GM19455 (cell line): Measurements from ENCODE around the gene RAI14.
"Not testable (repeated sequence)": the region's sequence is repeated elsewhere in the genome, so short reads cannot be mapped to it uniquely, and the experiment has no call there.

ENCODE experiments used
- ATAC-seq: cut with Tn5 transposase; IDR thresholded peaks from one replicate; pipeline ENCODE4 v1.9.1; 2021; ENCODE audit not compliant: unreplicated experiment

RAI14 gene

DNA sequence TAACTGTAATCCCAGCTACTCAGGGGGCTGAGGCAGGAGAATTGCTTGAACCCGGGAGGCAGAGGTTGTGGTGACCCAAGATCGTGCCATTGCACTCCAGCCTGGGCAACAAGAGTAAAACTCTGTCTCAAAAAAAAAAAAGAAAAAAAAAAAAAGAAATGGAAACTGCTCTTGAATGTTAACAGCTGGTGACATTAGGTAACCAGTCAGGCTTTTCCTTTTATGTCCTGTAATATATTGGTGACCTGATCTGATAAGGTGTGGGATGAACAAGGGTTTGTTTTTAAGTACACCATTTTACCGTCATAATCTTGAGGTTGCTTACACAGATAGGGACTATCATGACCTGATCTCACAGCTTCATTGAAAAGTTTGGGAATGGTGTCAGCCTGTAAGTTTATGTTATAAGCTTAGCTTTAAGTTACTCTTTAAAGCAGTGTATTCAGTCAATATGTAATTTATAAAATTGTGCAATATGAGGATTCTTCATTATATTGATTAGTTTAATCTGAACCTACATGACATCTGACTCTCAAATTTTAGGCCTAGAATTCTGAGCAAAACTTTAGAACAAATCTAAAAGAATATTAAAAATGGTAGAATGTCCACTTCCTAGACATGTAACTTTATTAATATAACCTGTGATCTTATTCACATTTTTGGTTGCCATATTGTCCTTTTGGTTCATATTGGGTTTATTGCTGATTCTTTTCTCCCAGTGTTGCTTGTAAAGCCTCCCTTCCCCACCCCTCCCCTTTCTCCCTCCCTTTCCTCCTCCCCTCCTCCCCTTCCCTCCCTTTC, 41.4 kb downstream of the RAI14 start:
- ATAC-seq, result no peak

DNA sequence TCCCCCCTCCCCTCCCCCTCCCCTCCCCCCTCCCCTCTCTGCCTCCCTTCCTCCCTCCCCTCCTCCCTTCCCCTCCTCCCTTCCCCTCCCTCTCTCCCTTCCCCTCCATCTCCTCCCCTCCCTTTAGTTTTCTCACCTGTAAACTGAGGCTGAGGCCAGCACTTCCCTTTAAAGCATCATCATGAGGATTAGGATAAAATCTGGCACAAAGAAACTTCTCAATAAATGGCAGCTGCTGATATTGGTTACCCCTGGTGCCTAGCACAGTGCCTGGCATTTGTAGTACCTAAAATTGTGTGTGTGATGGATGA, 41.9 kb downstream of the RAI14 start:
- no peak for ATAC-seq

DNA sequence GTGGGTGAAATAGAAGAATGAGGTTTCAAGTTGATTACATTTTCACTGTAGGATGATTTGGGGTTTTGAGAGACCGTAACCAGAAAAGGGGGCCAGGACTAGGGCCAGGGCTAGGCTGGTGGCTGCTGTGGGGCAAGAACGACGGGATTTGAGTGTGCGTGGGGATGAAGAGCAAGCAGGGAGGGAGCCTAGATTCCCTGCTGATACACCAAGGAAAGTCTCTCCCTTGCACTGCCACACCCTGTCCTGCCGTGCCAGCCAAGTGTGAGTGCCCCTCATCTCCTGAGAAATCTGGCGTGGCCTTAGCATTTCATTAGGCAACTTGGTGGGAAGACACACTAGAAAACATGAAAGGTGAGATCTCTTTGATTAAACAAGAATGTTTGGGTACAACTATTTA, 42.6 kb downstream of the RAI14 start:
- ATAC-seq, result no peak

DNA sequence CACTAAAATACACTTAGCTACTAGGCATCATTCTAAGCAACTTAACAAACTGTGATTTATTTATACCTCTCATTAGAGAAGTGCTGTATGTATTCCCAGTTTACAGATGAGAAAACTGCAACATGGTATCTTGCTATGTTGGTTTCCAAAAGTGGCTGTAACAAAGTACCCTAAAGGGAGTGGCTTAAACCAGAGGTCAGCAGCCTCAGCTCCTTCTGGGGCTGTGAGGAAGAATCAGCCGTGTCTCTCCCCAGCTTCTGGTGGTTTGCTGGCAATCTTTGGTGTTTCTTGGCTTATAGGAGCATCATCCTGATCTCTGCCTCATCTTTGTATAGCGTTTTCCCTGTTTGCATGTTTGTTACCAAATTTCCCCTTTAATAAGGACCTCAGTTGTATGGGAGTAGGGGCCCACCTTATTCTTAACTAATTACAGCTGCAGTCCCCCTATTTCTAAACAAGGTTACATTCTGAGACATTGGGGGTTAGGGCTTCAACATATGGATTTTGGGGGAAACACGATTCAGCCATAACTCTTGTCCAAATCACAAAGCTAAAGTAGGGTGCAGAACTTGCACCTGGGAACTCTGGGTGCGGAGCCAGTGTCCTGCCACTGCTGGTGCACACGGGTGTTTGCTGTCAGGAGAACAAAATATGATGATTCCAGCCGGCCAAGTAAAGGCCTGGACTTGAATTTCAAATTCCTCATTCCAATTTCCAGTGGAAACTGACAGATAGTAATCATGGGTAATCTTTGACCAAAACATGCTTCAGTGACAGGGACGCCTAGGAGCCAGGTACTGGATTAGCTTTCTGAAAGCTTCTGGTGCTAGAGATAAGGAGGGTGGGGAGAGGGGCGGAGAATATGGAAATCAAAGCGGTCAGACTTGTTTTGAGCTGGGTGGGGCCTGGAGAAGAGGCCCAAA, 43.3 kb downstream of the RAI14 start:
- no peak for ATAC-seq

DNA sequence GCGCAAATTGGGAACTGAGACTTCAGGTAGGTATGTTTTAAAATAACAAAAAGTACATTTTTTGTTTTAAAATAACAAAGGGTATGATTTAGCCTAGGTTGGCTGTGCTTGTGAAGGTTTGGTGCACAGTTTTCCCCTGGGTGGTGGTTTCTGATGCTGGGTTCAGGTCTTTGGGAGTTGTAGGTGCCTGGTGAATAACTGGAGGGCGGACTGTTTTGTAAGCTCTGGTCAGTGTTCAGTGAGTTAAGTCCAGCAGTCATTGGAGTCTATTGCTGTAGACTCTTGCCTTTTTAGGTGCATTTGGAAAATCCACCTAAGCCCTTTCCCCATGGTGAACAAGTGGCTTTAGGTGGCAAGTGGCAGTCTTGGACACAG, 43.9 kb downstream of the RAI14 start:
- no peak for ATAC-seq

DNA sequence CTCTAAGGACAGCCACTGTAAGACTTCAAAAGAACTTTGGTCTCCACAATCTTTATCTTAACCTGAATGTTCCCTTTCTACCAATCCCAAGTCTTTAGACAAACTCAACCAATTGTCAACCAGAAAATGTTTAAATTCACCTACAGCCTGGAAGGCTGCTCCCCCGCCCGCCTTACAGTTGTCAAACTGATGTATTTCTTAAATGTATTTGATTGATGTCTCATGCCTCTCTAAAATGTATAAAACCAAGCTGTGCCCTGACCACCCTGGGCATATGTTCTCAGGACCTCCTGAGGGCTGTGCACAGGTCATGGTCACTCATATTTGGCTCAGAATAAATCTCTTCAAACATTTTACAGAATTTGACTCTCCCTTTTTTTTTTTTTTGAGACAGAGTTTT, 45.3 kb downstream of the RAI14 start:
- ATAC-seq, result not testable (repeated sequence)

DNA sequence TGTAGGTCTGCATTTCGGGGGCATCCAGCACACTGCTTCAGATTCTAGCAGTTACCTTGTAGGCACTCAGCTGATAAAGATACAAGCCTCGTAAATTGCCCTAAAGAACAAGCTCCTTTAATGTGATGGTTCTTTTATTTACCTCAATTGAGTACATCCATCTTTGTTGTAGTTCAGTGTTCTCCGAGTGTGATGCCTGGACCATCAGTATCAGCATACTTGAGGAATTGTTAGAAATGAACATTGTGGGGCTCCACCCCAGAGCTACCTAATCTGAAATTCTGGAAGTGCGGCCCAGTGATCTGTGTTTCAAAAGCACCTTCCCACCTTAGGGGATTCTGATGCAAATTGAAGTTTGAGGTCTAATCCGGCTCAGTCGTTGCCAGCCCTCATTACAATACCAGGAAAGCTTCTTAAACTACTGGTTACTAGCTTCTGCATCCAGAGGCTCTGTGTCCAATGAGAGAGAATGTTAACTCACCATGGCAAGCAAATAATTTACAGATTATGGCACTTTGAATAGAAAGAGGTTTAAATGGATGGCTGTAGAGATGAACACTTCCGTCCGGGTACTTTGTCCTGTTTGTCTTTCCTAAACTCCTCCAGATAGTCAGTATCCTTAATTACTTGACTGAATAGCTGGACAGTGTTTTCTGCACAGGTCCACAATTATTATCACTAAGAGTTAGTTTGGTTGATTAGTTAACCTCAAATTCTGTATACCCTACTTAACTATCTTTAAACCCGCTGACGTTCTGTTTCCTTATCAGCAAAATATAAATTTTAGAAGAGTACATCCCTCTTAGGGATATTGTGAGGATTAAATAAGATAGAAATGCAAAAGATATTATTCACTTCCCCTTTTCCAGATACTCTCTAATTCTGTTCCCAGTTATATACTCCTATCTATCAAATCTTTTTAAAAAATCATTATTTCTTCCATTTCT, 47.9 kb downstream of the RAI14 start:
- ATAC-seq, result no peak

DNA sequence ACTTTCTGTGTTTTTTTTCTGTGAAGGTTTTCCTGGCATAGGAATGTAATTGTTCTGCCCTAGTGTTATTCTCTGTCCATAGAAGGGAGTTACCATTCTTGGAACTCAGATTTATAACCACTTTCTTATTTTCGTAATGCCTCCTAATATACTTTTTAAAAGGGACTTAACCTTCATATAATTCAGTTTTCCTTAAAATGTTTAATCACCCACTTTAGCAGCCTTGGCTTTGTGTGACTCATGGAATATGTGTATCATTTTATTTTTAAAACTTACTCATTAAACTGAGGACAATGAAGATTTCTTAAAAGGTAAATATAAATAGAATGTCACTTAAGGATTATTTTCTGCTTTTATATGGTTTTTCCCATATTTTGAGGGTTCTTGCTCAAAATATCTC, 50.0 kb downstream of the RAI14 start:
- no peak for ATAC-seq

DNA sequence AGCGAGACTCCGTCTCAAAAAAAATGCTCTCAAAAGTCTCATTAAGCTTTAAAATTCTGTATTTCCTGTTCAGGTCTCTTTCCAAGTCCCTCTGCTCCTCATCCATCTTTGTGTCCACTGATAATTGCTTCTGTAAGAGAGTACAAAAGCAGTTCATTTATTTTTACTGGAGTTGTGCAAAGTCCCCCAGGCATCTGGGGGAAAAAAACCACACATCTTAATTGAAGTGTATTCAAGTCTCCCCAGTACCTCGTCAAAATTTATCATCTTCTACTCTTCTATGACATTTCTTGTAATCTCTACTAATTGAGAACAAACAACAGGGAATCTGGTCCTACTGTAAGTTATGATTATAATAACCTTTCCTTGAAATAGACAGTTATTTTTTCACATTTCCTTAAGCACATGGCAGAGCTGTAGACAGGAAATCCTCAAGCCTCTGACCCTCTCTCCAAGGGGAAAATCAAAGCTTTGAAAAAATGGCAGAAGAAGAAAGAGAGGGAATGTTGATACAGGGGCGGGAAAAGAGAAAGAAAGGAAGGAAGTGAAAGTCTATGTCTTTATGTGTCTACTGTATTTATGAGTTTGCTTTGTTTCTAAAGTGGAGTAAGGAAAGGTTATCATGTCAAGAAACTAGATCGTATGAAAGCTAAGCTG, 51.5 kb downstream of the RAI14 start:
- ATAC-seq, result no peak

DNA sequence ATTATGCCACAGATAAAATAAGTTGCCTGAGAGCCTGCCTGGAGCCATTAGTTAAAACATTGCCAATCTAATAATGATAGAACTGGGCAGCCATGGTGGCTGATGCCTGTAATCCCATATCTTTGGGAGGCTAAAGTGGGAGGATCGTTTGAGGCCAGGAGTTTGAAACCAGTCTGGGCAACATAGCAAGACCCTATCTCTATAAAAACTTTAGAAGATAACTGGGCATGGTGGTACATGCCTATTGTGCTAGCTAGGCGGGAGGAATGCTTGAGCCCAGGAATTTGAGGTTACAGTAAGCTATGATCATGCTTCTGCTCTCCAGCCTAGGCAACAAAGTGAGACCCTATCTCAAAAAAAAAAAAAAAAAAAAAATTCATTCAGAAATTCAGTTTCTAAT, 52.6 kb downstream of the RAI14 start:
- no peak for ATAC-seq

DNA sequence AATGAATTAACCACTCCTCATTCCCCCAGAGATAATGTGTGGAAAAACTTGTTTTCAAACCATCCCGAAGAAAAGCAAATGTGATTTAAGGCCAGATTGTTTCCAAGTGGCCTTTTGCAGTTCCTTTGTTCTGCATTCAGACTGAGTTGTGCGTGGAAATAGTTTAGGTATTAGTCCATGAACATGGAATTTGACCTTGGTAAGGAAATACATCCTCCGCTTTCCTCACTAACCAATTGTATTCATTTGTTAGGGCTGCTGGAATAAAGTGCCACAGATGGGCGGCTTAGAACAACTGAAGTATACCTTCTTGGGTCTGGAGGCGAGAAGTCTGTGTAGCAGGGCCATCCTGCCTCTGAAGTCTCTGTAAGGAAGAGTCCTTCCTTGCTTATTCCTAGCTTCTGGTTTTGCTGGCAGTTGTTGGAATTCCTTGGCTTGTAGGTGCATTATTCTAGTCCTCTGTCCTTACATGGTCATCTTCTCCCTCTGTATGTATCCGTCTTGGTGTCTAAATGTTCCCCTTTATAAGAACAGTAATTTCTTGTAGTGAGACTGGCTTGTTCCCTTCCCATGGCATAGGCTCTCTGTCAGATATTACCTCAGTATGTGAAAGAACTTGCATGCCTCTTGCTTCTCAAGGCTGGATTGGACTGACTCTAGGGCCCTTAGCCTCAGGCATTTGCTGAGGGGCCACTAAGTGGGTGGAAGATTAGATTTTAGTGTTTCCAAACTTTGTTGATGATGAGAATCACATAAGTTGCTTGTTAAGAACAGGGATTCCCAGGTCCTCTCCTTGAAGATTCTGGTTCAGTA, 53.9 kb downstream of the RAI14 start:
- no peak for ATAC-seq

DNA sequence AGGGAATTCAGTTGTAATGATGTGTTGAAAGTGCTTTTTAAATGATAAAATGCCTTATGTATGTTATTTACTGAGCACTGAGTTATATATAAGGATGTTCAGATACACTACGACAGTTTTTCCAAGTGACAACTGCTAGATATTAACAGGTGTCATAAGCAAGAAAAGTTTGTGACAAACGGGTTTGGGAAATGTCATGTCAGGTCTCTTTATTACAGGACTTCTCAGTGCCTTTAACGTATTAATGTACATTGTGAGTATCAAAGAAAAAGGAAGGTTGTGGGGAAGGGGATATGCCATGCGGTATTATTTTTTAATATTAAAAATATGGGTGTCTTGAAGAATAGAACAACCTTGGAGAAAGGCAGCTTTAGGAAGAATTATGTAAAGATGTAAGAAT, 56.4 kb downstream of the RAI14 start:
- no peak for ATAC-seq

DNA sequence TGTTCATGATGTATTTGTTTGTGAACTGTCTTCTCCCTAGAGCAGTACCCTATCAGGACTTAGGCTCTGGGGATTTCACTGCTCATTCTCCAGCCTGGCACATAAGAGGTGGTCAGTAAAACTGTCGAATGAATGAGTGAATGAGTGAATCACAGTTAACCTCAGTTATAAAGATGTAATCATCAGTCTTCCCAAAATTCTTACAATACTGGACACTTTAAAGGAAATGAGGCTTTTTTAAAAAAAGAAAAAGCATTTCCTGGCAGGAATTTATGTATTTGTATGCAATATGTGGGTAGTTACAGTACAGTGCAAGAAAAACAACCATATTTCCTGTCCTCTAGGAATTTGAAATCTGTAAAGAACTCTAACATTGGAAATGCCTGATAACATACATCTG, 59.6 kb downstream of the RAI14 start:
- ATAC-seq, result no peak

DNA sequence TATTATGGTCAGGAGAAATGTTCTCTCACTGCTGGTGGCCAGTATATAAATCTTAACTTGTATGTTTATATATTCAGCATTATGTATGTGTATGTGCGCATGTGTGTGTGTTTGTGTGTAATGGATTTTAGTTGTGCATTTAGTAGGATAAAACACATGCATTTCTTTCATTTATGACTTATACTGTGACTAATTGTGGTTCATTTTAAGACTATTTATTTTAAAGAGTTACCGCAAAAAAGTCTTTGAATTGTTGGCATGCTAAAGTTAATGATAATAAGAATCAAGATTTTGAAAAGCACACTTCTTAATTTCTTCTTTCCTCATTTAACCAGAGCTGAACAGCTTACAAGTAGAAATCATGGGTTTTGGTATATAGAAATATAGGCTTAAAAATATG, 60.9 kb downstream of the RAI14 start:
- no peak for ATAC-seq

DNA sequence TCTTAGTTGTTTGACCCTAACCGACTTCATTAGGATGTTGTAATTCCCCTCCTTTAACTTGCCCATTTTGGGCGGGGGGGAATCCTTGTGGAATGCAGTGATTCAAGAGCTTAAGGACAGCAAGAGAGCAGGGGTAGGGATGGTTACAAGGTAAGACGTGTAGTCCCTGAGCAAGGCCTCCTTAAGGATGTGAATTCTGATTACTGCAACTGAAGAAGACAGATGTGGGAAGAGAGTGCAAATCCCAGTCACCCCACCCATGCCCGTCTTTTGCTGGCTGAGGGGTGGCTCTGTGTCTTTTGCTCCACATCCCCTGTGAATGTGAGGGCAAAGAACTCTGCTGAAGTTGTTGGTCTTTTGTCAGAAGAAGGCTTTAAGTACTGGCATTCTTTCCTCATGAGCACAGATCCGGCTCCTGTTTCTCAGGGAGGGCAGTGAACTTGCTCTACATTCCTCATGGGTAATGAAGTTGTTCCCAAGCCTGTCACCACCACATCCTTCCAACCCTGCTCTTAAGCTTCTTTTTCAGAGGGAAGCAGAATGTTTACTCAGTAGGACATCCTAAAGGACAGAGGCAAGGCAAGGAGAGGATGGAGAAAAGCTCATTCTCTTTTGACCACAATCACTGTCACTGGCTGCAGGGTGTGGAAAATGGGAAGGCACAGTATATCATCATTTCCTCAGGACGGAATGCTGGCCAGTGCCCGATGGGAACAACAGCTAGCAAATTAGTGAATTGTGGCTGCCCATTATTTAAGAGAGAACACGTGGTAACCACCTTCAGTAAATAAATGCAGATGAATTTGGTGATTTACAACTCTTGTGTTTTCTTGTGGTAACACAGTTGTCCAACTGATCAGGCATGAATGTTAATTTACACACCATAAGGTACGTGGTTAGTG, 61.5 kb downstream of the RAI14 start:
- no peak for ATAC-seq

DNA sequence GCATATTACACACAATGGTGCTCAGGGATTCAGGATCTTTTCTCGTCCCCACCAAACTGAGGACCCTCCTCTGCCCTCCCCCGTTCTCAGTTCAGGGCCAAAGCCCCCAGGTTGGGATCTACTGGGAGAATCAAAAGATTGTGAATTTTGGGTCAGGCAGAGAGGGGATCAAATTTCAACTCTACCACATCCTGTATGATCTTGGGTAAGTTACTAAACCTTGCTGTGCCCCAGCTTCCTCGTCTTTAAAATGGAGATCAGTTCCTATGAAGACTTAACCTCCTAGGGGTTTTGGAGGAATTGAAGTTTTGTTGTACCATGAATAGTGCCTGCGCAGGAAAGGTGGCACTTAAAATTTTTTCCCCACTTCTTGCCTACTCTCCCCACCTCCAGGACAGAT, 62.4 kb downstream of the RAI14 start:
- no peak for ATAC-seq

DNA sequence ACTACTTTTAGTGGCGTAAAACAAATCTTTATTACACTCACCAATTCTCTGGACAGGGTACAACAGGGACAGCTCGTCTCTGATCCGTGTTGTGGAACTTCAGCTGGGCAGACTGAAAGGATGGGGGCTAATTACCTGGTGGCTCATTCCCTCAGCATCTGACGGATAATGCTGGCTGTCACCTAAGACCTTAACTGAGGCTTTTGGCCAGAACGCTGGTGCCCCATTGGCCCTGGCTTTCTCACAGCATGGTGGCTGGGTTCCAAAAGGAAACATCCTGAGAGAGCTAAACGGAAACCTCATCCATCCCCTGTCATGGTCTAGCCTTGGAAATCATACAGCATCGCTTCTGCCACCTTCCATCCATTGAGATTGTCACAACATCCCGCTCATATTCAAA, 62.9 kb downstream of the RAI14 start:
- ATAC-seq, result no peak

DNA sequence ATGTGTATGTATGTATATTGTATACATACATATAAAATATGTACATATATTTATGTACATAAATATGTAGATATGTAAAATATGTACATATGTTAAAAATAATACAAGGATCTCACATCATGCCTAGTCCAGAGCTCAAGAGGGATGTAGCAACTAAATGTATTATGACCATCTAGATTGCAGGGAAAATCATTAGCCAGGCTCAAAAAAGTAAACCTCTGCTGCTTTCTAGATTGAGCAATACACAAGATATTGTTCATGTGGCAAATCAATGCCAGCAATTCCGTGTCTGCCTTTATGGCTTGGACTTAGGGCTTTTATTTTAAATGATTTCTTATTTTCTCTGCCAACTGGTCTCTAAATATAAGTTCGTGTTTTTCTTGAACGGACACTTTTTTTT, 65.2 kb downstream of the RAI14 start:
- ATAC-seq, result no peak

DNA sequence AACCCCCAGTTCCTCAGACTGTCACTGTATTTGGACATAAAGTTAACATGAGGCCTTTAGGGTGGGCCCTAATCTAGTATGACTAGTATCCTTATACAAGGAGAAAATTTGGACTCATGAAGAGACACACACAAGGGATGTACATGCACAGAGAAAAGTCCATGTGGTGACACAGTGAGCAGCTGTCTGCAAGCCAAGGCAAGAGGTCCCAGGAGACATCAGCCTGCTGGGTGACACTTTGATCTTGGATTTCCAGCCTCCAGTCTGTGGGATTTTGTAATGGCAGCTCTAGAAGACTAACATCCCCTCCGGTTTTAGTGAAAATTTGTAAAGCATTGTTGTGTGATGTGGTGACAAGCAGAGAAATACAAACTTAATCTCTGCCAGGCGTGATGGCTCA, 66.1 kb downstream of the RAI14 start:
- ATAC-seq, result no peak
